IPS-18c (cell line): ENCODE measurements around the gene VWA2.

Experiments
- H3K4me3 ChIP-seq: 2 replicates; pipeline ENCODE4 v1.7.0; 2013; ENCODE audit warnings: low read depth, mild to moderate bottlenecking, low read length, moderate library complexity; ENCODE audit not compliant: insufficient read depth
- H3K9me3 ChIP-seq: one replicate; pipeline ENCODE4 v1.6.1; 2013; ENCODE audit warnings: mild to moderate bottlenecking, low read length, moderate library complexity; ENCODE audit not compliant: control insufficient read depth, insufficient read depth

The VWA2 gene

GRCh38 chr10:114304017-114304570 is 65.0 kb downstream of the VWA2 start:
- peak overlapping the region; percentile 68; the same call in 1 of the 2 replicates for H3K4me3 ChIP-seq

DNA sequence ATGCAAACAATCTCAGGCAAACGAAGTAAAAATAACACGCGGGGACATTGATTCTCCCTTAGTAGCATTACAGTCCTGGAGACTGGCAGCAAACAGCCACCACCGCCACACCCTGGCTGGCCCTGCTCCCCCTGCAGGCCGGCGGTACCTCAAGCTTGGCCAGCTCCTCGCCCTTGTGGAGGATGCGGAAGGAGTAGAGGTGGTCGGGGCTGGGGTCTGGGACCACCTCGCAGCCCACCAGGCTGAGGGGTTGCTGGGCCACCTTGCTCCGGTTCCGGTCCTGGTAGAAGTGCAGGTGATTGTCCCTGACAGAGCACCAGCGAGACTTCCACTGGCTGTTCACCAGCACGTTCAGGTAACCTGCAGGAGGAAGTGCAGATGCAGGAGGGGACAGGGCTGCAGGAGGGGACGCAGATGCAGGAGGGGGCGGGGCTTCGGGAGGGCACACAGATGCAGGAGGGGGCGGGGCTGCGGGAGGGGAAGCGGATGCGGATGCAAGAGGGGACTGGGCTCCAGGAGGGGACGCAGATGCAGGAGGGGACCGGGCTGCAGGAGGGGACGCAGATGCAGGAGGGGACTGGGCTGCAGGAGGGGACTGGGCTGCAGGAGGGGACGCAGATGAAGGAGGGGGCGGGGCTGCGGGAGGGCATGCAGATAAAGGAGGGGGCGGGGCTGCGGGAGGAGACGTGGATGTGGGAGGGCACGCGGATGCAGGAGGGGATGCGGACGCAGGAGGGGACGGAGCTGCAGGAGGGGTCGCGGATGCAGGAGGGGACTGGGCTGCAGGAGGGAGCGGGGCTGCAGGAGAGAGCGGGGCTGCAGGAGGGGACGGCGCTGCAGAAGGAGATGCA is 65.7 kb downstream of the VWA2 start:
- Histone ChIP-seq H3K4me3 (peak overlapping the region; percentile 68), H3K9me3 (no peaks in the 10 kb centered on the region)

More at GRCh38 chr10:114304017-114304570, 65.0 kb downstream of the VWA2 start:
- no peaks in the 10 kb centered on the region for H3K9me3 ChIP-seq

GRCh38 chr10:114305521-114305925 is 66.5 kb downstream of the VWA2 start:
- Histone ChIP-seq H3K4me3 (peak overlapping the region; percentile 68; the same call in 1 of the 2 replicates), H3K9me3 (no peaks in the 10 kb centered on the region)

- no peaks in the 10 kb centered on the region for H3K9me3 ChIP-seq
- H3K4me3 ChIP-seq = no peak overlapping the region
Observed at GRCh38 chr10:114306116-114306973, 67.3 kb downstream of the VWA2 start.

DNA sequence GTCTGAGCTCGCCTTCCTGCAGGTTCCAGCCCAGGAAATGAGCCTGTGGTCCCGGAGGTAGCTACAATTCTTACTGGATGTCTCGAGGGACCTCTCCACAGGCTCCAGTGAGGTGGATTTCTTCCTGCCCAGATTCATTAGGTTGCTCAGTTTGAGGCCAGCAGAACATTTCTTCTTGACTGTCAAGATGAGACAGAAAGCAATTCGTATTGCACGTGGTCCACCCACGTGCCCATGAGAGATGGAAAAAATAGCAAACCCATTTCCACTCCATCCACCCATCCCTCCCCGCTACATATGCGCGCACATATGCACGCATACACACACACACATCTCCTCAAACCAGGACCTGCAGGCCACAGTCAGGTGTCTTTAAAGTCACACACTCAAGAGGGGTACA is 68.7 kb downstream of the VWA2 start:
- no peaks in the 10 kb centered on the region for H3K9me3 ChIP-seq

GRCh38 chr10:114308531-114309363 is 69.7 kb downstream of the VWA2 start:
- Histone ChIP-seq H3K9me3 (no peaks in the 10 kb centered on the region), H3K4me3 (no peak overlapping the region)

More for the DNA sequence above, 68.7 kb downstream of the VWA2 start:
- H3K4me3 ChIP-seq = no peak overlapping the region

GRCh38 chr10:114309364-114309651 is 70.3 kb downstream of the VWA2 start:
- H3K9me3 ChIP-seq = no peaks in the 10 kb centered on the region

DNA sequence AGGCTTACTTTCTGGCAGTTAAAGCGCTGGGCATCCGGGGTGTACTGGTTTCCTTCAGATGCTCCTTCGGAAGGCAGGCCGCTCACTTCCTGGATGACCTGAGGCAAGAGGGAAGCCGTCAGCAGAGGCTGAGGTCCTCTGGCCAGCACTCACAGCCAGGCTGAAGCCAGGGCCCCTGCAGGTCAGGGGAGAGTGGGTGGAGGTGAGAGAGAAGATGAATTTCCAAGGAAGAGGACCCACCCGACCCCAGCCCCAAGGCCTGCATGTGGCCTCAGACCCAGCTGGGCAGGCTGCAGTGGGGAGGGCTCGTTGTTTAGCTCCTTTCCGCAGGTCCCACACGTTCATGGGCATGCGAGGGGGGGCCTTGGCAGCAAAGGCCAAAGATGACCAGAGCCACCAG is 71.3 kb downstream of the VWA2 start:
- Histone ChIP-seq H3K4me3 (no peak overlapping the region), H3K9me3 (no peaks in the 10 kb centered on the region)

More at GRCh38 chr10:114309364-114309651, 70.3 kb downstream of the VWA2 start:
- no peak overlapping the region for H3K4me3 ChIP-seq

GRCh38 chr10:114311023-114311422 is 72.0 kb downstream of the VWA2 start:
- H3K4me3 ChIP-seq = no peak overlapping the region
- no peaks in the 10 kb centered on the region for H3K9me3 ChIP-seq

GRCh38 chr10:114311496-114312209 is 72.6 kb downstream of the VWA2 start:
- no peaks in the 10 kb centered on the region for H3K9me3 ChIP-seq
- H3K4me3 ChIP-seq = no peak overlapping the region

DNA sequence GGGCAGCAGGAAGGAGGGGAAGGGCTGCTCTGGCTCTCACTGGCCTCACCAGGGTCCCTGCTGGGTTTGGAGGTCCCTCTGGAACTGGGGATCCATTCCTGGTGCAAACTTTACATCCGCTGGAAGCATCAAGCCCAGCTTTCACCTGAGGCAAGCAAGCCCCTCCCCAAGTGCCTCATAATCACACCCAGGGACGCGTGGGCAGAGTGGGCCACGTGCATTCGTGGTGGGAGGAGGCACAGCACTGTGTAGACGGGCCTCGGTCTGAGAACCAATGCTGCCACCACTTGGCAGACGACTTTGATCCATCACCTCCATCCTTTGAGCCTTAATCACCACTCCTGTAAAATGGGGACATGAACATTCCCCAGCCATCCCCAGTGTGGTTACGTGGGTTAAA is 74.1 kb downstream of the VWA2 start:
- Histone ChIP-seq H3K4me3 (no peak overlapping the region), H3K9me3 (no peaks in the 10 kb centered on the region)

DNA sequence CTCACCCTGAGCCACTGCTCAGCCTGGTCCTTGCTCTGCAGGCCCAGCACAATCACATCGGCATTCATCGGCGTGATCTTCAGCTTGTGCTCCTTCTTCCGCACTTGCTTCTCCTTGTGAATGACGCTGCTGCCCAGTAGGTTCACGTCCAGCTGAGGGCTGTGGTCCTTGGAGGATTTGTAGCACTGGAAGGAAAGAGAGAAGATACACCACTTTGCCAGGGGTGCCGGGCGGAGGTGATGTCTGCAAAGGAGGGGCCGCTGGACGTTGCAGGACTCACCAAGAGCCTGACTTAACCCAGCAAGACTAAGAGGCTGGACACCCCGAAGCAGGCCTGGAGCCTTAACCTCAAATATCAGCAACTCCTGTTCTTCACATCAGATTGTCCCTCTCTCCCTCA is 74.8 kb downstream of the VWA2 start:
- Histone ChIP-seq H3K4me3 (no peak overlapping the region), H3K9me3 (no peaks in the 10 kb centered on the region)

DNA sequence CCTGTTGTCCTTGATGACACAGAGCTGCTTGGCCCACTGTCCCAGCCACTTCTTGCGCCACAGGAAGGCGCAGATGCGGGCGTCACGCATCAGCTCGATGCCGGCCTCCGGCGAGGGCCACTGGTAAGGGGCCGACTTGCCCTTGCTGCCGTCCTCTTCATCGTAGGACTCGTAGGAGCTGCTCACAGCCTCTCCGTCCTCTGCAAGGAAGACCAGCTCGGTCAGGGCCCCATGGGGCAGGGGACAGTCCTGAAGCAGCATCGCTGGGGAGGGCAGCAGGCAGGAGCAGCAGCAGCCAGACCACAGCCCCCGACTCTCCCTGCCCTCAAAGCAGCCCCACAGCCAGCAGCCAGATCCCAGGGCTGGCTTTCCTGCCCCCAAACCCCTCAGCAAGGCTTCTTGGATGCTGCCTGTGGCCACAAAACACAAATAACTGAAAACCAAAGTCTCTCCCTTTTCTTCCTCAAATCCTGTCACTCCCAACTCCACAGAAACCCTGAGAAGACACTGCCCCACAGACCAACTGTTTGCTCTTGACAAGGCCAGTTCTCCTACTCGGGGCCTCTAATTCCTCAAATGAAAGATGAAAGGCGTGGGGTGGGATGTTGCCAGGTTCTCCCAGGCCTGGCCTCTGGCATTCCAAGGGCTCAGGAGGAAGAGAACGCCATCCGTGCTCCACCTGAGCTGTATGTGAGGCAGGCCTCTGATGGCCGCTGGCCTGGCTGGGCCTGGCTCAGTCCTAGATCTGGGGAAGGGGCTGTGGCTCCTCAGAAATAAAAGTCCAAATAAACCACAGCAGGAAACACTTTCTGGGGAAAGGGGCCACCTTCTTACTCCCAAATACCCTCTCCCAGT is 76.7 kb downstream of the VWA2 start:
- Histone ChIP-seq H3K9me3 (no peaks in the 10 kb centered on the region), H3K4me3 (no peak overlapping the region)

DNA sequence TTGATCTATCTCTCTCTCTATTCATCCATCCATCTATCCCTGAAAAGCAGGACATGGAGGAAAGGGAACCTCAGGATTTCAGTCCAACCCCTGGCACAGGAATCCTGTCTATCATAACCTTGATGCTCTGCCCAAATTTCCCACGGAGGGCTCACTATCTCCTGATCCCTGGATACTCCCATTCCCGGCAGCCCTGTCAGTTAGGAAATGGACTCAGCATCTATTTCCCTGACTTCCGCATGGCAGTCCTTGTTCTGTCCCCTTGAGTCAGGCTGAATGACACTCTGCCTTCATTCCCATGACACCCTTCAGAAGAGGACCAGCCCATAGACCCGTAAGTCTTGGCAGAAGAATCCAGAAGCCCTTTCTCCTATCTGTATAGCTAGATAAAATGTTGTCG is 77.7 kb downstream of the VWA2 start:
- H3K4me3 ChIP-seq = no peak overlapping the region
- no peaks in the 10 kb centered on the region for H3K9me3 ChIP-seq

GRCh38 chr10:114319406-114320248 is 80.6 kb downstream of the VWA2 start:
- Histone ChIP-seq H3K4me3 (no peak overlapping the region), H3K9me3 (no peaks in the 10 kb centered on the region)
